ENCODE data around the gene ARHGEF33. TPM values are rescaled to one million over a fixed set of nuclear protein-coding genes. Genes with fewer than 3 reads are reported as not detected.

The ARHGEF33 gene
- polyA plus RNA-seq, 2 of the 4 experiments (the other 2 are of a cell fraction) = 0.08 to 0.23 TPM

GRCh38 chr2:38933653-38934052 is 44.0 kb downstream of the ARHGEF33 start:
- TF ChIP-seq NFE2L2 (conservative IDR thresholded peaks at IDR 0.05; ENCODE audit: low read length) (no peak), FOXS1 (CRISPR knock-in tag; IDR thresholded peaks at IDR 0.05) (no peak), FOSB (CRISPR knock-in tag; IDR thresholded peaks at IDR 0.05) (no peak), RARB (CRISPR knock-in tag; IDR thresholded peaks at IDR 0.05) (no peak), MAZ (IDR thresholded peaks at IDR 0.05; ENCODE audit: borderline replicate concordance, low read depth, low read length) (no peak), KDM1A (IDR thresholded peaks at IDR 0.05; ENCODE audit: low read depth) (no peak), HES2 (IDR thresholded peaks at IDR 0.05) (no peak), ESRRA (IDR thresholded peaks at IDR 0.05; ENCODE audit: borderline replicate concordance, low read length) (no peak), CBX8 (IDR thresholded peaks at IDR 0.05) (no peak), GATA3 (IDR thresholded peaks at IDR 0.05; ENCODE audit: borderline replicate concordance) (no peak), EP300 (IDR thresholded peaks at IDR 0.05) (no peak), TFCP2L1 (CRISPR knock-in tag; IDR thresholded peaks at IDR 0.05) (no peak), SREBF2 (IDR thresholded peaks at IDR 0.05) (no peak), NPAS2 (CRISPR knock-in tag; IDR thresholded peaks at IDR 0.05; ENCODE audit: borderline replicate concordance) (no peak), HOXA7 (CRISPR knock-in tag; IDR thresholded peaks at IDR 0.05) (no peak), CHD2 (IDR thresholded peaks at IDR 0.05; ENCODE audit: low read length, partially characterized antibody) (no peak), MYC (IDR thresholded peaks at IDR 0.05; ENCODE audit: borderline replicate concordance, low read length) (no peak), JUNB (IDR thresholded peaks at IDR 0.05) (no peak)
- TF ChIP-seq, protein P1, sequence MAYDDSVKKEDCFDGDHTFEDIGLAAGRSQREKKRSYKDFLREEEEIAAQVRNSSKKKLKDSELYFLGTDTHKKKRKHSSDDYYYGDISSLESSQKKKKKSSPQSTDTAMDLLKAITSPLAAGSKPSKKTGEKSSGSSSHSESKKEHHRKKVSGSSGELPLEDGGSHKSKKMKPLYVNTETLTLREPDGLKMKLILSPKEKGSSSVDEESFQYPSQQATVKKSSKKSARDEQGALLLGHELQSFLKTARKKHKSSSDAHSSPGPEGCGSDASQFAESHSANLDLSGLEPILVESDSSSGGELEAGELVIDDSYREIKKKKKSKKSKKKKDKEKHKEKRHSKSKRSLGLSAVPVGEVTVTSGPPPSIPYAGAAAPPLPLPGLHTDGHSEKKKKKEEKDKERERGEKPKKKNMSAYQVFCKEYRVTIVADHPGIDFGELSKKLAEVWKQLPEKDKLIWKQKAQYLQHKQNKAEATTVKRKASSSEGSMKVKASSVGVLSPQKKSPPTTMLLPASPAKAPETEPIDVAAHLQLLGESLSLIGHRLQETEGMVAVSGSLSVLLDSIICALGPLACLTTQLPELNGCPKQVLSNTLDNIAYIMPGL (CRISPR knock-in tag; IDR thresholded peaks at IDR 0.05; ENCODE audit: borderline replicate concordance) = no peak
- TF ChIP-seq, protein P2, sequence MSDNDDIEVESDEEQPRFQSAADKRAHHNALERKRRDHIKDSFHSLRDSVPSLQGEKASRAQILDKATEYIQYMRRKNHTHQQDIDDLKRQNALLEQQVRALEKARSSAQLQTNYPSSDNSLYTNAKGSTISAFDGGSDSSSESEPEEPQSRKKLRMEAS (IDR thresholded peaks at IDR 0.05) = no peak
- Histone ChIP-seq H3K4me2 (no peak overlapping the region), H3K4me1 (no peaks in the 10 kb centered on the region), H3K9me3 (no peaks in the 10 kb centered on the region), H3K4me3 (no peak overlapping the region), H3K27ac (no peak overlapping the region)
- ChIA-PET POLR2A (no interaction called here), CTCF (interaction anchor here (1.2 kb wide), 1 partner anchor 12 kb away, joined by 3 read pairs; no protein-coding TSS in a partner anchor)
- DNase-seq (ENCODE audit: low read depth in 1 of 2, low spot score in 1 of 2) = no peak
- ATAC-seq = no peak
- FAIRE-seq = no peak
- WGBS (ENCODE audit: missing lambda C conversion rate) = 71% methylated on average over 3 of the region's 3 CpGs

DNA sequence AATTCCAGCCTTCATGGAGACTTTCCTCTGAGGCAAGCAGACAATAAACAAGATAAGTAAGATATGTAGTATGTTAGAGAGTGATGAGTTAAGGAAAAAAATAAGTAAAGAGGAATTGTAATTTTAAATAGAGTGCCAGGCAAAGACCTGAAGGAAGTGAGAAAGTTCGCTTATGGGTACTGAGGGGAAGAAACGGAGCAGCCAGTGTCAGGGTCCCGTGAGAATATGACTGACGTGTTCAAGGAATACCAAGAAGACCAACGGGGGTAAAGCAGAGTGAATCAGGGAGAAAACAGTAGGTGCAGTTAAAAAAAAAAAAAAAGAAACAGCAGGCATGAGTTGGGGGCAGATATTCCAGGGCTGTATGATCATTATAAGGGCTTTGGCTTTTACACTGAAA is 45.1 kb downstream of the ARHGEF33 start:
- no peaks in the 10 kb centered on the region for H3K9me3 ChIP-seq
- H3K27ac ChIP-seq = no peak overlapping the region
- no peaks in the 10 kb centered on the region for H3K4me1 ChIP-seq
- TF ChIP-seq, protein P3, sequence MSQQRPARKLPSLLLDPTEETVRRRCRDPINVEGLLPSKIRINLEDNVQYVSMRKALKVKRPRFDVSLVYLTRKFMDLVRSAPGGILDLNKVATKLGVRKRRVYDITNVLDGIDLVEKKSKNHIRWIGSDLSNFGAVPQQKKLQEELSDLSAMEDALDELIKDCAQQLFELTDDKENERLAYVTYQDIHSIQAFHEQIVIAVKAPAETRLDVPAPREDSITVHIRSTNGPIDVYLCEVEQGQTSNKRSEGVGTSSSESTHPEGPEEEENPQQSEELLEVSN (IDR thresholded peaks at IDR 0.05; ENCODE audit: borderline replicate concordance, low read depth) = no peak
- TF ChIP-seq CHD2 (IDR thresholded peaks at IDR 0.05; ENCODE audit: low read length, partially characterized antibody) (no peak), ATOH8 (CRISPR knock-in tag; IDR thresholded peaks at IDR 0.05; ENCODE audit: low read depth) (no peak)
- no peak overlapping the region for H3K4me3 ChIP-seq
- no peak for DNase-seq (ENCODE audit: low read depth in 1 of 2, low spot score in 1 of 2)
- CTCF ChIA-PET = interaction anchor here (0.6 to 5.7 kb wide), 3 partner anchors 13 to 128 kb away, joined by 3 to 50 read pairs (median 3); no protein-coding TSS in a partner anchor
- POLR2A ChIA-PET = no interaction called here
- no peak for FAIRE-seq
- no peak for ATAC-seq
- WGBS (ENCODE audit: missing lambda C conversion rate) = 63% methylated on average over 5 of the region's 5 CpGs
- no peak overlapping the region for H3K4me2 ChIP-seq

All from A549 (cell line).